HL-60/S4 (cell line): ENCODE measurements around the gene GCM1.

Source experiments
- in situ Hi-C: fragments of 300-500 bp; cut with MboI; formaldehyde crosslinking; loops from 2 replicates; pipeline ENCODE4 v1.14.3; 2022; ENCODE audit warnings: low sequenced_read_pairs

GCM1 gene

DNA sequence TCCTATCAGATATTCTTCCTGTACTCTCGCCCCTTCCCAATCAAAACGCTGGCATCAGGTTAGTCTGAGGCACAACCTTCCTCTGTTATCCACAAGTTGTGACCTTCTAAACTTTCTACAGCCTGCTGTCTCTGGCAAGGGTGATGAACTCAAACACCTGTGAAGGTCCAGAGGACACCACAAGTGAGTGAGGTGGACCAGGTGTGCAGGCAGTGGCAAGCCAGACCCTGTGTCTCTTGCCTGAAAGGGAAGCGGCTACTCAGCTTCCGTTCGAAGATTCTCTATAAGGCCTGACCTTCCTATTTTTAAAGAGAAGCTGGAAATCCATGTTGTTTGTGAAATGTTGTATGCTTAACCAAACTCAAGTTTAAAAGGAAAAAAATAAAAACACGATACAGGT lies 36.8 kb downstream of the GCM1 start:
- in situ Hi-C loops, result no loop called here

GRCh38 chr6:53109612-53110011 lies 39.0 kb downstream of the GCM1 start:
- in situ Hi-C loops, result no loop called here

GRCh38 chr6:53107091-53107490 lies 41.5 kb downstream of the GCM1 start:
- in situ Hi-C loops, result no loop called here

- in situ Hi-C loops, result no loop called here
Measured at GRCh38 chr6:53104916-53105315, 43.7 kb downstream of the GCM1 start.

- in situ Hi-C loops, result no loop called here
Measured at GRCh38 chr6:53103993-53104675, 44.5 kb downstream of the GCM1 start.

- in situ Hi-C loops, result no loop called here
Measured at GRCh38 chr6:53101006-53101405, 47.6 kb downstream of the GCM1 start.

GRCh38 chr6:53100561-53100960 lies 48.1 kb downstream of the GCM1 start:
- in situ Hi-C loops, result no loop called here

DNA sequence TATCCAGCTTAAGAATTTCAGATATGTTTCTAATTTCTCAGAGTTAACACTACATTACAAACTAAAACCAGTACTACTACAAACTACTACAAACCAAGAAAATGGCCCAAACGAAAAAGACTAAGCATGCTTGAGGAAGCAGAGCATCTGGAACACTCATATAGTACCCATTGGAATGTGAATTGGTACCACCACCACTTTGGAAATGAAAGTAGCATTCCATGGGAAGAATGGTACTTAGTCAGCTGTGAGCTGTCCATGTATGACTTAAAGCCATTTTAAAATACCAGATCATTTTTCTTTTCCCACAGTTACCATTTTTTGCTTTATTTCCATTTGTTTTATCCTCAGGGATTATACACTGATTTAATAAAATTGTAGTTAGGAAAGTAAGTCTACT lies 52.9 kb downstream of the GCM1 start:
- in situ Hi-C loops, result no loop called here

- in situ Hi-C loops, result no loop called here
Measured at GRCh38 chr6:53095270-53095669, 53.4 kb downstream of the GCM1 start.

GRCh38 chr6:53090576-53090975 lies 58.1 kb downstream of the GCM1 start:
- in situ Hi-C loops, result no loop called here

DNA sequence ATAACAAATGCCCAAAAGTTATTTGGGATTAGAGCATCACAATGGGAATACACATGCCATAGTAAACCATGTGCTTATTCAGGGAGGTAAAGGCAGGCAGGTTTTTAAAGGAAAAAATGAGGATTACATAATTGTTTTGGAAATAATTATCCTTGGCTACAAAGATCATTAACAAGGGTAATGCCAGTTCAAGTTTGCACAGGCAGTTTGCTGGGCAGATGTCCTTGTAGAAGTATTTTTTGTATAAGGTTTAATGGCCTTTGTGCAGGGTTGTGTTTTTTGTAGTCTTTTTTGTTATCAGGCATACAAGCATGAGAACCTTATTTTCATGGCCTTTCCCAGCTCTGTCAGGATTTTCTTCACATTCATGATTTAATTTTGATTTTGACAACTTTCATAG lies 58.7 kb downstream of the GCM1 start:
- in situ Hi-C loops, result no loop called here

GRCh38 chr6:53086302-53086701 lies 62.3 kb downstream of the GCM1 start:
- in situ Hi-C loops, result no loop called here

DNA sequence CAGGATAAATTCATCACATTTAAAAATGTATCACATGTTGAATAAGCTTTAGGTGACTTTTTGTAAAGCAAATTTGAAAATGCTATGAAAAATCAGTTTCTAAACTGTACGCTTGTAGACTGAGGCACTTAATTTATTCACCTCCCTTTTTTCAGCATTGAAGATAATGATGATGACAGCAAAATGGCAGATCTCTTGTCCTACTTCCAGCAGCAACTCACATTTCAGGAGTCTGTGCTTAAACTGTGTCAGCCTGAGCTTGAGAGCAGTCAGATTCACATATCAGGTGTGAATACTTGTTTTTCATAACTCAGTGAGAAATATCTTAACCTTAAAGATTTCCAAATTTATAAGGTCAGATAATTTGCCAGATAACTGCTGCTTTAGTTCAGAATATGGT lies 67.8 kb downstream of the GCM1 start:
- in situ Hi-C loops, result no loop called here
